BJ (cell line): Measurements from ENCODE around the gene SLC22A23. TPM values are rescaled to one million over a fixed set of nuclear protein-coding genes. Genes with fewer than 3 reads are reported as not detected.

Experiments
- CTCF ChIA-PET: fragments of 350-600 bp; formaldehyde crosslinking; extraction: SDS; loops from one replicate; lab custom pipeline; 2021; ENCODE audit warnings: antibody characterized with exemption, inconsistent platforms; lab: Yijun Ruan, JAX
- POLR2A ChIA-PET: fragments of 300-600 bp; sonication (Branson Sonifier 250); formaldehyde crosslinking; extraction: SDS; loops from one replicate; lab custom pipeline; 2021; ENCODE audit warnings: antibody characterized with exemption; lab: Charles Lee
- DNase-seq: peaks from one replicate; pipeline ENCODE4 v3.0.0-alpha.2; 2011; ENCODE audit warnings: low read depth
- H3K27me3 ChIP-seq: 2 replicates; pipeline ENCODE4 v1.6.0; 2011; ENCODE audit warnings: low read length; ENCODE audit not compliant: control insufficient read depth, insufficient read depth
- H3K36me3 ChIP-seq: 2 replicates; pipeline ENCODE4 v1.5.1; 2011; ENCODE audit warnings: low read length; ENCODE audit not compliant: control insufficient read depth, insufficient read depth
- H3K4me3 ChIP-seq: 2 replicates; pipeline ENCODE4 v1.5.1; 2011; ENCODE audit warnings: low read depth, mild to moderate bottlenecking, control low read depth, low read length
- polyA plus RNA-seq: library from polyadenylated mRNA; depleted of rRNA; stranded (reverse); fragments of >200 nt; gene quantifications from 2 replicates; pipeline ENCODE4 v1.2.3, GENCODE V29; 2011
- TF ChIP-seq, protein P1 (sequence below): IDR thresholded peaks from 2 replicates; pipeline ENCODE4 v1.5.1; 2011; ENCODE audit warnings: low read depth, mild to moderate bottlenecking, control low read depth, inconsistent platforms, low read length, moderate library complexity; ENCODE audit not compliant: insufficient read depth

SLC22A23 gene
- polyA plus RNA-seq, 1 experiment = 0.44 TPM

DNA sequence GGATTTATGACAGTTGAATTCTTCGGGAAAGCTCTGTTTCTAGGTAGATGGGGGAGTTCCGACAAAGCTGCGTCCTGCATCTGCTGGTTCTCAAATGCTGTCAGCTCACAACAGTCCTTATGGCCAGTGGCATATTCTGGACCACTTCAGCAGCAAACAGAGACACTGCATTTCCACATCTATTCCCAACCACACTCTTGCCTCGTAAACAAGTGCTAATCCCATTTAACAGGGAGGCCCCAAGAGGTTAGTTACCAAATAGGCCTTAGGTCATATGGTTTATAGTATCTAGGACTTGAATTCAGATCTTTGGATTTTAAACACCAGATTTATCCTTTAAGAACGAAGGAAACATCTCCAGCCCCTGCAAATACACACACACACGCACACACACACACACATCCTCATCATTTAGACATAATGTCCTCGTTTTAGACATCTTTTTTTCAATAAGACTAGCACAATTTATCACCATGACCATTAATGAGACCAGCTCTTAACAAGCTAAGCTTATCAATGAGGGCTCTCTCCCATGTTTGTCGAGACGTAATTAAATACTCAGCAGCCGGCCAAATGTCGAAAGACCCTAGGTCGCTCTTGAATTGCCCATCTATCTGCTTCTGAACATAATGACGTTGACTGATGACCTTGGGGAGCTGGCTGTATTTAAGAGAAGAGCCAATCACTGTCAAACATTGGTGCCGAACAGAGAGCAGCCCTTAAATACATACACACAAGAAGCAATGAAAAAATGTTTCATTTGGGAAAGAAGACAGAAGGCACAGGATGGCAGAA lies 113.6 kb downstream of the SLC22A23 start:
- no peaks in the 10 kb centered on the region for H3K36me3 ChIP-seq
- CTCF ChIA-PET = no interaction called here
- POLR2A ChIA-PET = no interaction called here

DNA sequence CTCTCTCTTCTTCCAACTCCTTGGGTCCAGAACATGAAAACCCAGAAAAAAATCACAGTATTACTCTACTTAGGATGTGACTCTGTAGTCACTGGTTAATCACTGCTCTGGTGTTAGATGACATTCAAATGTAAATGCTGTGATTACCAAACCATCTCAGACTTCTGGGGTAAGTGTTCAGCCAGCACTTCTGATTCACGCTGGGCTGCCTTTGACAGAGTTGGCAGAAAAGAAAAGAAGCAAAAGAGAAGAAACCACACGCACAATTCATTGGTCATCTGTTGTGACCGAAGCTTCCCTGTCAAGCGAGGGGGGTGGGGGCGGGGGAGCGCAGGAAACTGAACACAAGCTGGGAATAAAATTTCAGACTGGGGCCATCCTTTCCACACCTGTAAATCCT lies 115.4 kb downstream of the SLC22A23 start:
- Histone ChIP-seq H3K27me3 (peaks cover 6% of the 10 kb centered on the region; the same call in 1 of the 2 replicates), H3K4me3 (no peak overlapping the region), H3K36me3 (no peaks in the 10 kb centered on the region)
- POLR2A ChIA-PET = no interaction called here
- DNase-seq = peak; percentile 32
- TF ChIP-seq, protein P1, sequence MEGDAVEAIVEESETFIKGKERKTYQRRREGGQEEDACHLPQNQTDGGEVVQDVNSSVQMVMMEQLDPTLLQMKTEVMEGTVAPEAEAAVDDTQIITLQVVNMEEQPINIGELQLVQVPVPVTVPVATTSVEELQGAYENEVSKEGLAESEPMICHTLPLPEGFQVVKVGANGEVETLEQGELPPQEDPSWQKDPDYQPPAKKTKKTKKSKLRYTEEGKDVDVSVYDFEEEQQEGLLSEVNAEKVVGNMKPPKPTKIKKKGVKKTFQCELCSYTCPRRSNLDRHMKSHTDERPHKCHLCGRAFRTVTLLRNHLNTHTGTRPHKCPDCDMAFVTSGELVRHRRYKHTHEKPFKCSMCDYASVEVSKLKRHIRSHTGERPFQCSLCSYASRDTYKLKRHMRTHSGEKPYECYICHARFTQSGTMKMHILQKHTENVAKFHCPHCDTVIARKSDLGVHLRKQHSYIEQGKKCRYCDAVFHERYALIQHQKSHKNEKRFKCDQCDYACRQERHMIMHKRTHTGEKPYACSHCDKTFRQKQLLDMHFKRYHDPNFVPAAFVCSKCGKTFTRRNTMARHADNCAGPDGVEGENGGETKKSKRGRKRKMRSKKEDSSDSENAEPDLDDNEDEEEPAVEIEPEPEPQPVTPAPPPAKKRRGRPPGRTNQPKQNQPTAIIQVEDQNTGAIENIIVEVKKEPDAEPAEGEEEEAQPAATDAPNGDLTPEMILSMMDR = no peak
- CTCF ChIA-PET = interaction anchor here (0.9 kb wide), 1 partner anchor 15 kb away, joined by 3 read pairs; no protein-coding TSS in a partner anchor

More for the DNA sequence above, 113.6 kb downstream of the SLC22A23 start:
- TF ChIP-seq, protein P1 = no peak
- Histone ChIP-seq H3K4me3 (no peak overlapping the region), H3K27me3 (peaks cover 8% of the 10 kb centered on the region; the same call in 1 of the 2 replicates)
- DNase-seq = no peak

DNA sequence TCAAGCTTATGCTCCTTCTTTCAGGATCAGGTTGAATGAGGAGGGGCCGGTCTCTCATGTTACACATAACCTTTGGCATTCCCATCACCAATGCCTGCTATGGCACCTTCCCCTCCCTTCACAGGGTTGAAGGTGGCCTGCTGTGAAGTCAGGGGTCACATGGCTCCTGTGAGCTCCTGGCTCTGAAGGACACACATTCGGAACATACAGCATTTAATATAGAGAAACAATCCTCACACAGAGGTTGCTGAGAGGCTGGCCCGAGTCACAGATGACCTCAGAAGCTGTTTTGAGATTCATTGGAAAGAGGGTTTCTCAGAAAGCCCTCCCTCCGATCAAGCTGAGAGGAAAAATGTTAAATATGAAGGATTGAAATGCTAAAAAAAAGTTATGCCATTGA lies 116.0 kb downstream of the SLC22A23 start:
- Histone ChIP-seq H3K27me3 (peaks cover 4% of the 10 kb centered on the region; the same call in 1 of the 2 replicates), H3K36me3 (no peaks in the 10 kb centered on the region), H3K4me3 (no peak overlapping the region)
- ChIA-PET CTCF (interaction anchor here (0.6 to 2.8 kb wide), 2 partner anchors 7 to 605 kb away, joined by 3 to 11 read pairs; no protein-coding TSS in a partner anchor), POLR2A (no interaction called here)
- TF ChIP-seq, protein P1 = no peak
- no peak for DNase-seq

DNA sequence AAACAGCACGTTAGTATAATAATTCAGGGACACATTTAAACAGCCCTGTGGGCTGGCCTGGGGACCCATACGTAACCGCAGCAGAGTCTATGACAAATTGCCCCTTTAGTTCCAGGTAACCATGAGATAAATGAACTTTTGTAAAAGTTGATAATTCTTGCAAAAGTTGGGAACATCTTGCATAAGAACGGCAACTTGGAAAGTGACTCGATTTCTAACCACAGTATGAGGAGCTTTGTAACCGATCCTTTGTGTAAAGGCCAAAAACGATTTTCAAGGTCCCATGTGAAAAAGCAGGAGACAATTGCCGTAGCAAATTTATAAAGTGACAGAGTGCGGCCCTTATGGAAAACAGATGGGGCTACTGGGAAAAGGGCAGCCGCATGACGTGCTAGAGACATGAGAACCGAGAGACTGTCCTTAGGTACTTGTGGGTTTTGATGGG lies 116.5 kb downstream of the SLC22A23 start:
- TF ChIP-seq, protein P1 = no peak
- ChIA-PET POLR2A (no interaction called here), CTCF (interaction anchor here (0.6 to 2.8 kb wide), 2 partner anchors 8 to 605 kb away, joined by 3 to 11 read pairs; no protein-coding TSS in a partner anchor)
- H3K4me3 ChIP-seq = no peak overlapping the region
- DNase-seq = peak; percentile 30
- H3K36me3 ChIP-seq = no peaks in the 10 kb centered on the region
- peaks cover 4% of the 10 kb centered on the region; the same call in 1 of the 2 replicates for H3K27me3 ChIP-seq

DNA sequence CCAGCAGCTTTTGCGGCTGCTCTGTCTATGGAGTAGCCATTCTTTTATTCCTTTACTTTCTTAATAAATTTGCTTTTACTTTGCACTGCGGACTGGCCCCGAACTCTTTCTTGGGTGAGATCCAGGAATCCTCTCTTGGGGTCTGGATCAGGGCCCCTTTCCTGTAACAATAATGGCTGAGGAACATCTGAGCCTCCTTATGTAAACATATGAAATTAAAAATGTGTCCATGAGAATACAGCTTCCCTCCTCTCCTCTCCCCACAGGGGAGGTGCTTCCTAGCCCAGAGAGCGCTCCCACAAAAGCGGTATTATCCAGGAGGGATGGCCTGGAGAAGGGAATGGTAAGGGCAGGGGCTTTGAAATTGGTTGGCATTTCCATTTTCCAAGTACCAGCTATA lies 117.0 kb downstream of the SLC22A23 start:
- Histone ChIP-seq H3K4me3 (no peak overlapping the region), H3K36me3 (no peaks in the 10 kb centered on the region), H3K27me3 (peaks cover 4% of the 10 kb centered on the region; the same call in 1 of the 2 replicates)
- TF ChIP-seq, protein P1 = no peak
- ChIA-PET CTCF (interaction anchor here (2.8 kb wide), 1 partner anchor 8 kb away, joined by 11 read pairs; no protein-coding TSS in a partner anchor), POLR2A (no interaction called here)
- no peak for DNase-seq
